ENCODE results near the gene SRSF3. TPM values are rescaled to one million over a fixed set of nuclear protein-coding genes. Genes with fewer than 3 reads are reported as not detected.
"Not testable (repeated sequence)": the region's sequence is repeated elsewhere in the genome, so short reads cannot be mapped to it uniquely, and the experiment has no call there.

The SRSF3 gene
- total RNA-seq, 1 donor from 2014 or later = 94.7 TPM

DNA sequence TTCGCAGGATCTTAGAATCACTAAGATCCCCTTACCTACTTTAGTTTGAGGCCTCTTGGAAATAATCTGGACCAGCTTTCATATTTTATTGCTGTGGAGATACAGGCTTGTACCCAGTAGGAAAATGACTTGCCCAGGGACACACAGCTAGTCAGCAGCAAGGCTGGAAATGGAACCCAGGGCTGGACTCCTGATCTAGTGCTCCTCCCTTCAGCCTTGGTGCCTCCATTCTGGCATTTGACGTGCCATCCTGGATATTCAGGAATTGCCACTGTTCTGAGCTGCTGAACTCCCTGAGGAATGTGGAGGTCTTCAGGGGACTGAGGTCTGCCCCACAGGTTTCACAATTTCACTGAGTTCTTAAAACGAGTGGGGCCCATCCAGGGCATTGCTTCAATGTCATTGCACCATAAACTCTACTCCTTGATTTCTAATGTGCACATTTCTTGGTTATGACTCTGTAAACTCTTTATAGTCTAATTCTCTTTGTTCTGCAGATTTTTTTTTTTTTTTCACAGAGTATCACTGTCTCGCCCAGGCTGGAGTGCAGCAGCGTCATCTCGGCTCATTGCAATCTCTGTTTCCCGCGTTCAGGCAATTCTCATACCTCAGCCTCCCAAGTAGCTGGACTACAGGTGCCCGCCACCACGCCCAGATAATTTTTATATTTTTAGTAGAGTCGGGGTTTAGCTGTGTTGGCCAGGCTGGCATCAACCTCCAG, 57.7 kb downstream of the SRSF3 start:
- Histone ChIP-seq H3K4me1 (no peaks in the 10 kb centered on the region), H3K36me3 (no peaks in the 10 kb centered on the region), H3K4me3 (no peak overlapping the region), H3K27me3 (no peaks in the 10 kb centered on the region), H3K27ac (no peak overlapping the region), H3K9me3 (no peaks in the 10 kb centered on the region)
- TF ChIP-seq, protein P1, sequence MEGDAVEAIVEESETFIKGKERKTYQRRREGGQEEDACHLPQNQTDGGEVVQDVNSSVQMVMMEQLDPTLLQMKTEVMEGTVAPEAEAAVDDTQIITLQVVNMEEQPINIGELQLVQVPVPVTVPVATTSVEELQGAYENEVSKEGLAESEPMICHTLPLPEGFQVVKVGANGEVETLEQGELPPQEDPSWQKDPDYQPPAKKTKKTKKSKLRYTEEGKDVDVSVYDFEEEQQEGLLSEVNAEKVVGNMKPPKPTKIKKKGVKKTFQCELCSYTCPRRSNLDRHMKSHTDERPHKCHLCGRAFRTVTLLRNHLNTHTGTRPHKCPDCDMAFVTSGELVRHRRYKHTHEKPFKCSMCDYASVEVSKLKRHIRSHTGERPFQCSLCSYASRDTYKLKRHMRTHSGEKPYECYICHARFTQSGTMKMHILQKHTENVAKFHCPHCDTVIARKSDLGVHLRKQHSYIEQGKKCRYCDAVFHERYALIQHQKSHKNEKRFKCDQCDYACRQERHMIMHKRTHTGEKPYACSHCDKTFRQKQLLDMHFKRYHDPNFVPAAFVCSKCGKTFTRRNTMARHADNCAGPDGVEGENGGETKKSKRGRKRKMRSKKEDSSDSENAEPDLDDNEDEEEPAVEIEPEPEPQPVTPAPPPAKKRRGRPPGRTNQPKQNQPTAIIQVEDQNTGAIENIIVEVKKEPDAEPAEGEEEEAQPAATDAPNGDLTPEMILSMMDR (IDR thresholded peaks at IDR 0.05) = no peak
- no peak for DNase-seq (ENCODE audit: low spot score in 2 of 2)
- intact Hi-C loops (cut with DNase I) = no loop called here

DNA sequence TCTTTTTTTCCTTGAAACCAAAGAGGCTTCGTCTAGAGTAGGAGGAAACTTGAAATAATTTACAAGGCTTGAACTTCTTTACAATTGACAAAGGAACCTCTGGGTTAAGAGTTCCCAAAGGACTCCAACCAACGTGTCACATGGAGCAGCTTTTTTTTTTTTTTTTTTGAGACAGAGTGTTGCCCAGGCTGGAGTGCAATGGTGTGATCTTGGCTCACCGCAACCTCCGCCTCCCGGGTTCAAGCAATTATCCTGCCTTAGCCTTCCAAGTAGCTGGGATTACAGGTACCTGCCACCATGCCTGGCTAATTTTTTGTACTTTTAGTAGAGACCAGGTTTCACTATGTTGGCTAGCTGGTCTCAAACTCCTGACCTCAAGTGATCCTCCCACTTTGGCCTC, 60.3 kb downstream of the SRSF3 start:
- H3K36me3 ChIP-seq; H3K27me3 ChIP-seq; H3K27ac ChIP-seq; H3K4me1 ChIP-seq; DNase-seq (ENCODE audit: low spot score in 2 of 2); intact Hi-C loops (cut with DNase I); H3K4me3 ChIP-seq; H3K9me3 ChIP-seq: not testable (repeated sequence)

Other genes starting within 250 kb of the SRSF3 start
- not detected for gene ETV7, start 206.7 kb upstream of the SRSF3 start, total RNA-seq
- not detected for gene PXT1, start 151.5 kb upstream of the SRSF3 start, total RNA-seq
- 71.5 TPM for gene KCTD20, start 151.4 kb upstream of the SRSF3 start, total RNA-seq
- 10.5 TPM for gene STK38, start 46.9 kb upstream of the SRSF3 start, total RNA-seq
- gene CDKN1A, start 84.4 kb downstream of the SRSF3 start, total RNA-seq = 353 TPM
- gene RAB44, start 103.5 kb downstream of the SRSF3 start, total RNA-seq = 0.21 TPM
- gene CPNE5, start 245.1 kb downstream of the SRSF3 start, total RNA-seq = 1.3 TPM

All from ascending aorta (tissue), 2 donors.